PFSK-1 (cell line): ENCODE measurements around the gene ACTN1.

Source experiments
- POLR2AphosphoS5 ChIP-seq: IDR thresholded peaks from 2 replicates; pipeline ENCODE4 v1.6.1; 2012; ENCODE audit warnings: low read depth, mild to moderate bottlenecking, control low read depth, low read length, moderate library complexity
- REST ChIP-seq, 2 experiments: IDR thresholded peaks; 2 replicates each; pipeline versions ENCODE4 v1.6.1 to v1.8.0; 2011 to 2012; ENCODE audit warnings: low read depth in 2 of 2, low read length in 2 of 2, control low read depth in 1 of 2, inconsistent platforms in 1 of 2, mild to moderate bottlenecking in 1 of 2, moderate library complexity in 1 of 2; ENCODE audit not compliant: insufficient read depth in 1 of 2
- TAF1 ChIP-seq: IDR thresholded peaks from 2 replicates; pipeline ENCODE4 v1.6.1; 2012; ENCODE audit warnings: low read length, control low read depth, borderline replicate concordance; ENCODE audit not compliant: insufficient read depth

- no peak for TF ChIP-seq POLR2AphosphoS5
- TF ChIP-seq REST (IDR thresholded peaks at IDR 0.05; ENCODE audit: insufficient read depth in 1 of 2, low read depth in 2 of 2, low read length in 2 of 2), result no peak
- TF ChIP-seq TAF1, result no peak
Observed at GRCh38 chr14:68825729-68826128, 153.4 kb downstream of the ACTN1 start.
